AG09309 (cell line): ENCODE measurements around the gene SCO2.
A peak's percentile ranks its signal among the peaks of the same experiment; 100 is the strongest.
"Not testable (repeated sequence)": the region's sequence is repeated elsewhere in the genome, so short reads cannot be mapped to it uniquely, and the experiment has no call there.

Source experiments
- DNase-seq: peaks from one replicate; pipeline ENCODE4 v3.0.0-alpha.2; 2010; ENCODE audit warnings: low read depth
- H3K4me3 ChIP-seq: 2 replicates; pipeline ENCODE4 v1.5.1; 2011; ENCODE audit warnings: mild to moderate bottlenecking, low read depth, low read length, moderate library complexity; ENCODE audit not compliant: control insufficient read depth
- CTCF ChIP-seq: IDR thresholded peaks from 2 replicates; pipeline ENCODE4 v1.5.1; 2011; ENCODE audit warnings: mild to moderate bottlenecking, low read depth, low read length, inconsistent platforms; ENCODE audit not compliant: insufficient read depth, control insufficient read depth; ENCODE audit errors: missing control alignments

SCO2 gene

GRCh38 chr22:50536226-50536625 lies 10.8 kb upstream of the SCO2 start:
- TF ChIP-seq CTCF = no peak

GRCh38 chr22:50535113-50535512 lies 9.7 kb upstream of the SCO2 start:
- no peak overlapping the region for H3K4me3 ChIP-seq
- DNase-seq = no peak
- no peak for TF ChIP-seq CTCF

More at GRCh38 chr22:50536226-50536625, 10.8 kb upstream of the SCO2 start:
- H3K4me3 ChIP-seq = no peak overlapping the region
- DNase-seq = no peak

GRCh38 chr22:50533856-50534711 lies 8.7 kb upstream of the SCO2 start:
- not testable (repeated sequence) for DNase-seq, H3K4me3 ChIP-seq

GRCh38 chr22:50532824-50533796 lies 7.7 kb upstream of the SCO2 start:
- H3K4me3 ChIP-seq = no peak overlapping the region
- TF ChIP-seq CTCF = no peak
- DNase-seq = no peak

- DNase-seq = no peak
- TF ChIP-seq CTCF = no peak
- H3K4me3 ChIP-seq = peak overlapping the region; percentile 52
Observed at GRCh38 chr22:50531962-50532674, 6.7 kb upstream of the SCO2 start.

- TF ChIP-seq CTCF = no peak
- peak overlapping the region; percentile 52 for H3K4me3 ChIP-seq
- DNase-seq = no peak
Observed at GRCh38 chr22:50531546-50531961, 6.2 kb upstream of the SCO2 start.
